ENCODE data around the gene HS3ST6.
"Not testable (repeated sequence)": the region's sequence is repeated elsewhere in the genome, so short reads cannot be mapped to it uniquely, and the experiment has no call there.

Gene HS3ST6

DNA sequence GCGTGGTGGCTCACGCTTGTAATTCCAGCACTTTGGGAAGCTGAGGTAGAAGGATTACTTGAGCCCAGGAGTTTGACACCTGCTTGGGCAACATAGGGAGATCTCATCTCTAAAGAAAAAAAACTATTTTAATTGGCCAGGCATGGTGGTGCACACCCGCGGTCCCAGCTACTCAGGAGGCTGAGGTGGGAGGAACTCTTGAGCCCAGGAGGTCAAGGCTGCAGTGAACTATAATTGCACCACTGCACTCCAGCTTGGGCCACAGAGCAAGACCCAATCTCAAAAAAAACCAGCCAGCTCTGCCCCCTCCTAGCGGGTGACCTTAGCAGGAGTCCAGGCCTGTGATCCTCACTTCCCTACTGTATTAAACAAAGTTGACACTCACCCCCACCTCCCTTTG is 5.9 kb upstream of the HS3ST6 start:
- no peak for DNase-seq

DNA sequence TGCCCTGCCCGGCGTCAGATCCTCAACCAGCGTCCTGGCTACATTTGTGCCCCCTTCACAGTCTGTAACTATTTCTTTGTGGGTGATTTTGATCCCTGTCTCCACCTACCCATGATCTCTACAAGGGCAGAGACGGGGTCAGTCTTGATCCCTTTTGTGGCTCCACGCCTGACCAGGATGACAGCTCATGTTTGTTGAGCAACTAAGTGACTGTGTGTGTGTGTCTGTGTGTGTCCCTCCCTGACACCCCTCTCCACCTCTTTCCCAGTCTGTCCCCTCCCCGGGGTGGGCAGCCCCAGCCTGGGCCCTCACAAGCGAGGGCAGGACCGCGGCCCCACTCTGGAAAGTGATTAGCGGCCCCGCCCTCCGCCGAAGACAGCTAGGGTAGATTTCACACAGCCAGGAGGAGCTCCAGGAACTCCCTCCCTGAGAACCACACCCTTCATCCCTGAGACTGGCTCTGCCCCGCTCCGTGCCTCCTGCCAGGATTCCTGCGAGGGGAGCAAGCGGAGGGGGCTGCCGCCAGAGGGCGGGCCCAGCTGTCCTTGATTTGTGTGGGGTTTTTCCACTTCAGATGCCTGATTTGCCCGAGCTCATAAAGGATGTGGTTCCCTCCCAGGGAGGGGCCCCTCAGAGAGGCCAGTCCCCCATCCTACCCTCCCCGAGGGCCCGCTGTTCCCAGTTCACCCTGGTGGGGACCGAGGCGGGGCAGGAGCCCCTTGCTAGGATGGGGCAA is 5.3 kb upstream of the HS3ST6 start:
- DNase-seq: no peak

DNA sequence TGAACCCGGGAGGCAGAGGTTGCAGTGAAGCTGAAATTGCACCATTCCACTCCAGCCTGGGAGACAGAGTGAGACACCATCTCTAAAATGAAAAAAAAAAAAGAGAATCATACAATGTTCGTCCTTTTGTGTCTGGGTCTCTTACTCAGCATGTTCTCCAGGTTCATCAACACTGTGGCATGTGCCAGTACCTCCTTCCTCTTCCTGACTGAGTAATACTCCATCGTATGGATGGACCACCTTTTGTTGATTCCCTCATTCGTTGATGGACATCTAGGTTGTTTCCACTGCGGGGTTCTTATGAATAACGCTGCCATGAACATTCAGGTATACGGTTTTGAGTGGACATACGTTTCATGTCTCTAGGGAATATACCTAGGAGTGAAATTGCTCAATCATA is 4.1 kb upstream of the HS3ST6 start:
- DNase-seq: no peak

DNA sequence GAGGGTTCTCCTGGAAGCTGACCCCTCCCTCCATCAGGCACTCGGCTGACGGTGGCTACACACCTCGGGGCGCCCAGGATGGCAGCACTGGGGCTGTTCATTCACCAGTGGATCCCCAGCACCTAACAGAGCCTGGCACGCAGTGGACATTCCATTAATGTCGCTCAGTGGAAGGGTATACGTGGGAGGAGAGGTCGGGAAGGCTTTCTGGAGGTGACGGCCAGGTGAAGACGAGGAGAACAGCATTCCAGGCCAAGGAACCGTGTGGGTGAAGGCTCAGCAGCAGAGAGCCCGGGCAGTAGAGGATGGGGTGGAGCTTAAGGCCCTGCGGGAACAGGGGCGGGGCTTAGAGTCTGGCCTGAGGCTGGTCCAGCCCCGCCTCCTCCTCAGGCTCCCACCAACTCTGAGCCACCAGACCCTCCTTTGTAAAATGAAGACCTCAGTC is 2.5 kb upstream of the HS3ST6 start:
- DNase-seq: no peak

DNA sequence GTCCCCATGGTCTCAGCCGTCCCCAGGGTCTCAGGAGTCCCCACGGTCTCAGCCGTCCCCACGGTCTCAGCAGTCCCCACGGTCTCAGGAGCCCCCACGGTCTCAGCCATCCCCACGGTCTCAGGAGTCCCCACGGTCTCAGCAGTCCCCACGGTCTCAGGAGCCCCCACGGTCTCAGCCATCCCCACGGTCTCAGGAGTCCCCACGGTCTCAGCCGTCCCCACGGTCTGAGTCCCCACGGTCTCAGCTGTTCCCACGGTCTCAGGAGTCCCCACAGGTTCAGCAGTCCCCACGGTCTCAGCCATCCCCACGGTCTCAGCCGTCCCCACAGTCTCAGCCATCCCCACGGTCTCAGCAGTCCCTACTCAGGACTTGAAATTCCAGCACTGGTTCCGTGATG is 1.9 kb upstream of the HS3ST6 start:
- not testable (repeated sequence) for DNase-seq

DNA sequence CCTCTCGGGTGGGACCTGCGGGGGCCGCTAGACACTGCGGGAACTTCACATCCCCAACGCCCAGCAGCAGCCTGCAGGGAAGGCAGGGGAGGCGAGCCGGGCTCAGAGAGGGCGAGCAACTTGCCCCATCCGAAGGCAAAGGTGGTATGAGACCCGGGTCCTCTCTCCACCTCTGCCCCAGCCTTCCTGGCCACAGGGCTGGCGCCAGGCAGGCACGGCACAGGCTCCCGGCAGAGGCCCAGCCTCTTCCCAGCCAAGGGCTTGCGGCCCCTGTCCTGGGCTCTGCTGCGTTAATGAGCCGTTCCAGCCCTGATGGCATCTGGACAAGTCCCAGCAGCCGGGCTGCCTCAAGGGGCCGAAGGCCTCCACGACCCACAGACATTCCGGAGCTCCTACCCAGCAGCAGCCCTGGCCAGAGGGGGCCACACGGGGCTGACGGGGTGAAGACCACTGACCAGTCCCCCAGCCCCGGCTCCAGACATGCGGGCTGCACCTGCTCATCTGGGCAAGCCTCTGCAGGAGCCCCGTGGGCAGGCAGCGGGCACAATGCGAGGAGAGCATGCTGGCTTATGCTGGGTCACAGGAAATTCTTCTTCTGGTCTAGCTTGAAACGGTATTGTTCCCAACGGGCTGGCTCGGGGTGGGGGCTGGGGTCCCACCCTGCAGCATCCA is 1.2 kb upstream of the HS3ST6 start:
- no peak for DNase-seq

DNA sequence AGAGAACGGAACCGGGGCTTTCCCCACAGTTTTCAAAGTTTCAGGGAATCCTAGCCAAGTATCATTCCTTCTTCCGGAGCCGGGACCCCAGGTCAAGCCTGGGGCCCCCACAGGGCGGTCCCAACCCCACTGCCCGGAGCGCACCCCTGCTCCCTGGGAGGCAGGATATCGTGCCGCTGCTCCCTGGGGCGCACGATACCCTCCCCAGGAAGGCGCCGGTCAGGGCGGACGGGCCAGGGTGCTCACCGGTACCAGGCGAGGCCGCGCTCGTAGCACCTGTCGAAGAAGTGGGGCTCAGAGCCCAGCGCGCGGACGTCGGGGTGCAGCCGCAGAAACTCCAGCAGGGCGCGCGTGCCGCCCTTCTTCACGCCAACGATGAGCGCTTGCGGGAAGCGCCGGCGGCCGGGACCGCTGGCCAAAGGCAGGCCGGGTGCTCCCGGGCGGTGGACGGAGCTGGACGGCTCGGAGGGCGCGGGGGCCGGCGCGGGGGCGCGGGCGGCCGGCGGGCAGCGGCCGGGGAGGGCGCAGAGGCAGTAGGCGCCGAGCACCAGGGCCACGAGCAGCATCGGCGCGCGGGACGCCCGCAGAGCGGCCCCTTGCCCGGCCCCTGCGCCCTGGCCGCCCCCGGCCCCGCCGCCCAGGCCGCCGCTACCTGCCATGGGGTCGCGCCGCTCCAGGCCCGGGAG is 407 bp downstream of the HS3ST6 start:
- no peak for DNase-seq

DNA sequence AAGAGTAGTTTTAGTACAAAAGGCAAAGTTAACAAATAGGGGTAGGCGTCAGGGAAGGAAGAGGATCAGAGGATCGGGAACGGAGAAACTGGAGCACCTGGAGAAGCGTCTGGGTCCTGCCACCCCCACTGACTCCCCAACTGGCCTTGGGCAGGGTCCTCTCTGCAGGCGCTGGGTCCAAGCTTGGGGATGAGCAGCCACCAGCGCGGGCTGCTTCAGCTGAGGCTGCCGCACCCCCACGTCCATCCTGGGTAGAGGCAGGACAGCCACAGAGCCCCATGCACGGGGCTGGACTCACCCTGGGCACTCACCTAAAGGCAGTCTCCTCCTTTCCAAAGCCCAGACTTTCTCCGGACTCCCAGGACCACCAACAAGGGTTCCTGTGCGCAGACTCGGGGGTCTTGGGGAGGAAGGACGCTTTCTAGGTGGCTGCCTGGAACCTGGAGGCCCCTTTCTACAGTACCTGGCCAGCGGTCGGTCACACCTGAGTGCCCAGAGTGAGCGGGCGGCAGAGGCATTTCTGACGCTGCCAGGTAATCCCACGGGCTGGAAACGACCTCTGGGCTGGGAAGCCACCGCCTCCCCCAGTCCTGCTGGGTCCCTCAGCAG is 1.1 kb downstream of the HS3ST6 start:
- DNase-seq: no peak

DNA sequence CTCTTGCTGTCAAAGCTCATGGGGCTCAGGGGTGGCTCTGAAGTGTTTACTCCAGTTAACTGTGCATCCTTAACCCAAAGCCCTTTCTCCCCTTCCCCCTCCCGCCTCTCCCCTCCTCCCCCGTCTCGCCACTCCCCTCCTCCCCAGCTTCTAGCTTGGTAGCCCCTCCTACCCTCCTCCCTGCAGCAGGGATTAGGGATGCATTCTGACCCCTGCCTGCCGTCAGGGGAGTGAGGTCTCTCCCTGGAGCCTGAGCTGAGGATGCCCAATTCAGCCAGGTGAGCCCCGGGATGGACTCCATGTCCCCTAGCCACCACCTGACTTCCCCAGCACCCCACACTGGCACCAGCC is 1.6 kb downstream of the HS3ST6 start:
- no peak for DNase-seq

DNA sequence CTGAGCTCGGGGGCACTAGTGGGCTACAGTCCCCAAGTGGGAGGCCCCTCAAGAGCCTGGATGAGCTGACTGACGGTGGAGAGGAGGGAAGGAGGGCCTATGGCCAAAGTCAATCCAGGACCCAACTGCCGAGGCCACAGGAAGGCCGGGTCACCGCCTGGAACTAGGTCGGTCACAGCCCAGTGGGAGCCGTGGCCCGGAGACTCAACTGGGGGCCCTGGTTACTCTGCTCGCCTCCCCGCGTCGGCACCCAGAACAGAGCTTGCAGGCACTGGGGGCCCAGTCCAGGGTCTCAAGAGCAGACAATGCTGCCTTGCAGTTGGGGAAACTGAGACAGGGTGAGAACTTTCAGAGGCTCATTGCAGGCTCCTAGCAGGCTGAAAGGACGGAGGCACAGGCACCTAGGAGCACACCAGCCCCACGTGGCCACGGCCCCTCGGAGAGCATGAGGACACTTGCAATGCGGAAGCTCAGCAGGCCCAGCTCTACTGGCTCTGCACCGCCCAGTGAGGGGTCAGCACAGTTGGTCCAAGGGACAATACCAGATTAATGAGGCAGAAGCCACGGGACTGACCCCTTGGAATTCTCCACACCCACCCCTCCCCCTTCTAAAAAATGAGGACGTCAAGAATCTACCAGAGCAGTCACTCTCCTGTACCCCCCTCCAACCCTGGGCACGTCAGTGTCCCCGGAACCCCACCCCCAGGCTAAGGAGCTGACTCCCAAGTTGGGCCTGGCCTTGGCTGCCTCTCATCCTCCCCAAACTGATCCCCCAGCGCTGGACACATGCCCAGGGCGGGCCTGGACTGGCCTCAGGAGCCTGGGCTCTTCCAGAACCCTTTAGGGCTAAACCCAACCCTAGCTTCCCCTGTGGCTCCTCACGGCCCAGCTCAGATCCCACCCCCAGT is 2.2 kb downstream of the HS3ST6 start:
- no peak for DNase-seq

DNA sequence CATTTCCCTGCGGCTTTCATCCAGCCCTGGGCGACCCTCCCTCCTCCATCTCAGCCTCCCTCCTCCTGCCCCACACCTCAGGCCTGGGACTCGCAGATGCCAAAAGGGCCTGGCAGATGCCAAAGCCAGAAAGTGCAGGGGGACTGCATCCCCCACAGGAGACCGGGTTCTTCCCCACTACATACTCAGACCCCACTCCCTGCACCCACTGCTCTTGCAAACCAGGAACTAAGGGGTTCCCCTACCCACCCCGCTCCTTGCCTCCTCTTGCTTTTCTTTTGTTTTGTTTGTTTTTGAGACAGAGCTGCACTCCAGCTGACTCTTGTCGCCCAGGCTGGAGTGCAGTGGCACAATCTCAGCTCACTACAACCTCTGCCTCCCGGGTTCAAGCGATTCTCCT is 3.2 kb downstream of the HS3ST6 start:
- no peak for DNase-seq

DNA sequence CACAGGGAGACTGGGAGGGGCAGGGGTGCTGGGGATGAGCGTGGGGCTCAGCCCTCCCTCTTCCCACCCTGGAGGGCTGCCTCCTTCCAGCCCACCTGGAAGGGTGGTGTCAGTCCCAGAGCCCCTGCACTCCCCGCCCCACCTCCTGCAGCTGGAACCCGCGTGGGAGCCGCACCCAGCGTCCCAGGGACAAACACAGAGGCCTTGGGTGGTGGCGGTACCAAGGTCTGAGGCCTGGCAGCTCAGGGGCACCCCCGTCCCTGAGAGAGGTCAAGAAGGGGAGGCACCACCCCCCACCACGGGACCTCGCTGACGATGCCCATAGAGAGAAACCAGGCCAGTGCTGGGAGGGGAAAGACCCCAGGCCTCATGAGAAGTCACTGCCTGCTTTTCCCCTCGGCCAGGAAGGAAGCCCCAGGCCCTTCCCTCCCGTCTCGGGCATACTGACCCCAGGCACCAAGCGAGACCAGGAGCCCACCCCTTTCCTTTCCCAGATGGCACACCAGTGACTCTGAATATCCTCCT is 4.1 kb downstream of the HS3ST6 start:
- no peak for DNase-seq

DNA sequence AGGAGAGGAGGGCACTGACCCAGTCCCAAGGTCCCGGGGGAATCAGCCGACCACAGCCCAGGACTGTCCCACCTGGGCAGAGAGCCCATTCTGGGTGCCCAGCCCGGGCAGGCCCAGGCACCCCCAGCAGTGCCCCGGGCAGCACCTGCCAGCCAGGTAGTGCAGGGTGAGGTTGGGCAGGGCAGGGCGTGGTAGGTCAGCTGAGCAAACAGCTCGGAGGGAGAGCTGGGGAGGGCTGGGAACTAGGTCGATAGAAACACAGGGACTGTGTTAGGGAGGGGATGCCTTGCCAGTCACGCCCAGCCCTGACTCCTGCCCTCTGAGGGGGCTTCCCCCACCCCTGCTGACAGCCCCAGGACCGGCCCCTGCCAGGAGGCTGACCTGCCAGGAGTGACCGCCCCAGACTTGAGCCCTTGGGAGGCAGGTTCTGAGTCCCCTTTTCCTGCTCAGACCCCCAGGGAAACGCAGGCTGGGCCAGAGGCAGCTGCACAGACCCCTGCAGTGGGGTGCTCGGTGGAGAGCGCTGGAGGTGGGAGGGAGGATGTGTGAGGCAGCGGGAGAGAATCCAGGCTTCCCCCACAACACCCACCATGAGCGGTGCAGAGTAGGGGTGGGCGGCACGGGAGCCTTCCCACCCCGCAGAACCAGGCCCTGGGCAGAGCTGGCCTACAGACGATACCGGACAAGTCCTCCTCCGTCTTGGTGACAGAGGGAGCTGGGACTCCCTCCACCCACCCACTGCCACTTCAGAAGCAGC is 4.7 kb downstream of the HS3ST6 start:
- DNase-seq: no peak

DNA sequence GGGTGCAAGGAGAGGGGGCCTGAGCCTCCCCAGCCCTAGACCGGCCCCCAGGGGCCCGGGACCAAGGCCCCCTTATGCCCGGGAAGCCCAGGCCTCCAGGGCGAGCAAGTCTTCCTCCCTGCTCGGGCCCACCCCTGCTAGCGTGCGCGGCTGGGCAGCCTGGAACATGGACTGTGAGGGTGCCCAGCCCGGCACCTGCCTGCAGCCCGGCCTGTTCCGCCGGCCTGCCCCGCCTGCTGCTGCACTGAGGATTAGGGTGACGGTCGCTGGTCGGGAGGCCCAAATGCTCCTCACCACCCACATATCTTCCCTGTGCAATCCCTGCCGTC is 6.0 kb downstream of the HS3ST6 start:
- no peak for DNase-seq

DNA sequence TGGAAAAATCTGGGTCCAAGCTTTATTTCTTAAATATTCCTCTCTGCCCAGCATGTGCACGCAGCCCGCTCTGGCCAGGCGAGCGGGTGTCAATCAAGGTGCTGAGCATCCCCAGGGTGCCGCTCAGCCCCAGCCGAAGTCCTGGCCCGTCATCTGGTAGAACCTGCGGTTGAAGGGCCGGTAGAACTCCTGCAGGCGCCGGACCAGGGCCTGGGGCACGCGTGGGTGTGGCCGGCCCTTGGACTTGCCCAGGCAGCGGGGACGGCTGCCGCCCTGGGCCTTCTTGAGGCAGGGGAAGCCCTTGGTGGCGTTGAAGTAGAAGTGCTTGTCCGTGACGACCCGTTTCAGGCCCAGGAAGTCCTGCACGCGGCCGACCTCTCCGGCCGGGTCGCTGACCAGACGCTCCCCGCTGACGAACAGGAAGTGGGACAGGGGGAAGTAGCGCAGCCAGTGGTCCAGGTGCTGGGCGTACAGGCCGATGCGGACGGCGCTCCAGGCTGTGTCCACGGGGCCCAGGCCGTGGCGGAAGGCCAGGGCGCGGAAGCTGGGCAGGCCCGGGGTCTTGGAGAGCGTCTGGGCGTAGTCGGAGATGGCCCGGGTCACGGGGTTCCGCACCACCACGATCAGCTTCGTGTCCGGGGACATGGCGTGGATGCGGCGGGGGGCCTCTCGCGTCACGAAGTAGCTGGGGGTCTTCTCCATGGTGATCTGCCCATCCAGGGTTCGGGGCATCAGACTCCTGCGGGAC is 6.6 kb downstream of the HS3ST6 start:
- DNase-seq: no peak

DNA sequence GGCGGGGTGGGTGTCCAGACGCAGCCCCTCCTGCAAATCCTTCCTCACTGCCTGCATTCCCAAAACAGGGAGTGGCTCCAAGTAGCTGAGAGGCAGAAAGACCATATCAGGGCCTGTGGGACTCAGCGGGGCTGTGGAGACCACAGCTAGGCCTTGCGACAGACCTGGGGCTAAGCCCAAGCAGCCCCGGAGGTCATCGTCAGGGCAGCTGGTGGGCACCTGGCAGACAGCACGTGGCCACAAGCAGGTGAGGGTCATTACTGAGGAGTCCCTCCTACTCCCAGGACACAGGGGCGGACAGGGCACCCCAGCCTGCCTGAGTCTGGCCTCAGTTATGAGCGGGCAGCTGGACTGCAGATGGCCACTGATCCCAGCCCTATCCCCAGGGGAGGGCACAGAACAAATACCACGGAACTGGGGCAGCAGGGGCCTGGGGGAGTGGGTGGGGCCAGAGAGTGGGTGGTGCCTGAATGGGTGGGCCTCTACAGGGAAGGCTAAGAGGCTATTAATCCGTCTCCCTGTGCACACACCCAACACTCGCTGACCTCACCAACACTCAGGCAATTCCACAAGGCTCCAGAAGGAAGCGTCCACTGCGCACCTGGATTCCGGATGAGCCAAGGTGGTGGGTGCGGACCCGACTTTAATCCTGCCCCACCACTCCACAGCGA is 8.5 kb downstream of the HS3ST6 start:
- no peak for DNase-seq

DNA sequence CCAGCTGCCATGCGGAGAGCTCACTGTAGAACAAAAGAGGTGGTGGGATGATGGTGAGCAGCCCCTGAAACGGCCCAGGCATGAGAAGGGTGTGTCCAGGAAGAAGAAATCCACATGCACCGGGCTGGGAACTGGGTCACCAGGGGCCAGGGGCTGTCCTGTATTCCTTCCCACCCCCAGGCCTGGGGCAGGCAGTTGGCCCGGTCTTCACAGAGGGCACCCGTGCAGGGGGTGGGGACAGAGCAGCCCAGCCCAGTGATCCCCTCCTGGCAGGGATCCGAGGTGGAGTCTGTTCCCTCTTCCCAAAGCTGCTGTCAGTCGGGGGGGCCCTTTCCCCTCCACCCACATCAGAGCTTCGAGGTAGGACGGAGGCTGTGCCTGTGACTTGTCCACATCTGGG is 9.2 kb downstream of the HS3ST6 start:
- no peak for DNase-seq

DNA sequence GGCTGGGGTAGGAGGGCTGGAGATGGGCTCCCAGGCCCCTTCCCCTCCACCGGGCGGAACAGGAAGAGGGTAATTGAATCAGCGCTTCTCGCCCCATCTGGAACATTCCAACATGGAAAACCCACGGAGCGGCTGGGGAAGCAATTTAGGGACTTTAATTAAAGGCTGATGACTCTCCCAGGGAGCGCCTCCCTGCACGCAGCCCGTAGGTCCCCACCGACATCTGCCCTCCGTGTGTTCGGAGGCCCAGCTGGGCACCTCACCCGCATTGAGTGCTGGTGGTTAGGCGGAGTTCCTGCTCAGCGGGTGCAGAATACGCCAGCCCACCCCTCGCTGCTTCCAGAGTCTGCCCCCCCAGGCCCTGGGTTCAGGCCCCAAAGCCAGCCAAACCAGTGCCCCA is 10.0 kb downstream of the HS3ST6 start:
- no peak for DNase-seq

DNA sequence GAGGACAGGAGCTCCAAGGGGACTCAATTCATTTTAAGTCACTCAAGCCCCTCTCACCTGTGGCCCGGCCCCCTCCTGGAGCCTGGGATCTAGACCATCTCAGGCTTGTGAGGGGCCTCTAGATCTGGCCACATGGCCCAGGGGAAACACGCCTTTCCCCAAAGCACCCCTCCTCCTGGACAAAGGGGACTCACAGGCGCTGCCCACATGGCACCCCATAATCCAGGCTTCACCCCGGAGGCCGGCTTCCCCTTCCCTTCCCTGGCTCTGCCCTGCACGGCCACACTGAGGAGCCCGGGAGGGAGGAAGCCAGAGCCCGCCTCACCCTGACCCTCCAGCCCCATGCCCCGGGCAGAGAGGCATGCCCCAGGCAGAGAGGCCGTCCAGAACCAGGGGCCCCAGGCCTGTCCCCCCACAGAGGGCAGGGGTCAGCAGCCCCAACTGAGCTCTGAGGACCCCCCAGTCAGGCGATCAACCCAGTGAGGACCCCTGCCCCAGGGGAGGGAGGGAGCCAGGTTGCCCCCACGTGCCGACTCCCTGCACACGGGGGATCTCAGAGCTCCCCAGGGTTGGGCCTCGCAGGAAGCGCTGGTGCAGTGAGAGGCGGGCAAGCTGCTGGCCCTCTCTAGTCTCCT is 10.9 kb downstream of the HS3ST6 start:
- no peak for DNase-seq

DNA sequence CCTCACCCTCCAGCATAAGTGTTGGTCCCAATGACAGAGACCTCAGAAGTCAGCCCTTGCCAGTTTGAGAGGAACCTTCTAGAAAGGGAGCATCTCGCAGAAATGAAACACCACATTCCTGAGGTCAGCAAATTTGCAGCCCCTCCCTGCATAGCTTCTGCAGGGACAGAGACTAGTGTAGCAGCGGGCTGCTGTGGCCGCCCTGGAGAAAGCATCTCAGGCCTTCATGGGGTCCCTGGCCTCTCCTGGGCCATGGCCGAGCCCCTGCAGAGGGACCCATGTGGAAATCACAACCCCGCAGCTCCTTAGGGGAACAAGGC is 11.4 kb downstream of the HS3ST6 start:
- no peak for DNase-seq
